ENCODE data around the gene DNAJC16.
"Not testable (repeated sequence)": the region's sequence is repeated elsewhere in the genome, so short reads cannot be mapped to it uniquely, and the experiment has no call there.

DNAJC16 gene

GRCh38 chr1:15583016-15583706 is 56.5 kb downstream of the DNAJC16 start:
- no peak for DNase-seq (ENCODE audit: low spot score)

- peak; percentile 82 for DNase-seq (ENCODE audit: low spot score)
Observed at GRCh38 chr1:15584489-15585363, 58.1 kb downstream of the DNAJC16 start, which contains the start of gene AGMAT. AGMAT (minus strand) TSS chr1:15585051; CDS start chr1:15584967, 84 bp downstream.

GRCh38 chr1:15592285-15592684 is 65.6 kb downstream of the DNAJC16 start:
- no peak for DNase-seq (ENCODE audit: low spot score)

GRCh38 chr1:15595809-15596617 is 69.4 kb downstream of the DNAJC16 start:
- no peak for DNase-seq (ENCODE audit: low spot score)

GRCh38 chr1:15598436-15598835 is 71.8 kb downstream of the DNAJC16 start:
- no peak for DNase-seq (ENCODE audit: low spot score)

- DNase-seq (ENCODE audit: low spot score): peak; percentile 94
Observed at GRCh38 chr1:15603050-15603965, 76.7 kb downstream of the DNAJC16 start.

GRCh38 chr1:15603966-15604282 is 77.3 kb downstream of the DNAJC16 start:
- not testable (repeated sequence) for DNase-seq (ENCODE audit: low spot score)

- not testable (repeated sequence) for DNase-seq (ENCODE audit: low spot score)
Observed at GRCh38 chr1:15604400-15604799, 77.8 kb downstream of the DNAJC16 start.

- no peak for DNase-seq (ENCODE audit: low spot score)
Observed at GRCh38 chr1:15605398-15606383, 79.0 kb downstream of the DNAJC16 start.

GRCh38 chr1:15609631-15610030 is 83.0 kb downstream of the DNAJC16 start:
- no peak for DNase-seq (ENCODE audit: low spot score)

- DNase-seq (ENCODE audit: low spot score): no peak
Observed at GRCh38 chr1:15610167-15610566, 83.5 kb downstream of the DNAJC16 start.

- DNase-seq (ENCODE audit: low spot score): no peak
Observed at GRCh38 chr1:15616373-15617172, 89.9 kb downstream of the DNAJC16 start.

GRCh38 chr1:15617173-15618076 is 90.8 kb downstream of the DNAJC16 start, which contains the start of gene DDI2:
DDI2 (plus strand) TSS chr1:15617458; CDS start chr1:15617671, 213 bp downstream.
- DNase-seq (ENCODE audit: low spot score): peak; percentile 95

- no peak for DNase-seq (ENCODE audit: low spot score)
Observed at GRCh38 chr1:15618077-15618654, 91.5 kb downstream of the DNAJC16 start.

GRCh38 chr1:15618655-15619525 is 92.2 kb downstream of the DNAJC16 start:
- no peak for DNase-seq (ENCODE audit: low spot score)

- DNase-seq (ENCODE audit: low spot score): peak; percentile 34
Observed at GRCh38 chr1:15620155-15620545, 93.5 kb downstream of the DNAJC16 start.
